HG02763 (cell line): ENCODE measurements around the gene GDF11.

ENCODE experiments used
- ATAC-seq: cut with Tn5 transposase; IDR thresholded peaks from one replicate; pipeline ENCODE4 v1.9.1; 2021; ENCODE audit warnings: mild to moderate bottlenecking, moderate library complexity; ENCODE audit not compliant: unreplicated experiment

GDF11 gene

DNA sequence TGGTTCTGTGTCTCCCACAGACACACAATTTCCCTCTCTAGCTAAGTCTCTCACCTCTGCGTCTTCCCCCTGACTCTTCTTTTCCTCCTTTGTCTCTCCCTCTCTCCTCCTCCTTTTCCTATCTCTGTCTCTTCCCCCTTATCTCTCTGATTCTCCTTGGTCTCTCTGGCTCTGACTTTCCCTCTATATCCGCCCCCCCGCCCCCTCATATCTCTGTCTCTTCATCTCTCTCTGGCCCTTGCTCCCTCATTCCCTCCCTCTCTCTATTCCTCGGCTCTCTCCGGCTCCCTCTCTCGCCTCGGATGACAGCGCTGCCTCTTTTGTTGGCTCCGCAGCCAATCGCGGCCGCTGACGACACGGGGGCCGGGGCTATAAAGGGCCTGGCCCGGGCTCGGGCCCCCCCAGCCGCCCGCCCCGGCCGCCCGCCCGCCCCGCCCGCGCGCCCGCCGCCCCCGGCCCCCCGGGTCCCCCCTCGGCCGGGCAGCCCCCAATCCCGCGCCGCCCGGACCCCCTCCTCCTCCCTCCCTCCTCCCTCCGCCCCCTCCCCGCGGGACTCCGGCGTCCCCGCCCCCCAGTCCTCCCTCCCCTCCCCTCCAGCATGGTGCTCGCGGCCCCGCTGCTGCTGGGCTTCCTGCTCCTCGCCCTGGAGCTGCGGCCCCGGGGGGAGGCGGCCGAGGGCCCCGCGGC, at the start of gene GDF11:
GDF11 (plus strand) TSS at position 404 of the 687 bp plus-strand sequence; CDS start at position 599, 195 bp downstream.
- ATAC-seq: peak; percentile 20

DNA sequence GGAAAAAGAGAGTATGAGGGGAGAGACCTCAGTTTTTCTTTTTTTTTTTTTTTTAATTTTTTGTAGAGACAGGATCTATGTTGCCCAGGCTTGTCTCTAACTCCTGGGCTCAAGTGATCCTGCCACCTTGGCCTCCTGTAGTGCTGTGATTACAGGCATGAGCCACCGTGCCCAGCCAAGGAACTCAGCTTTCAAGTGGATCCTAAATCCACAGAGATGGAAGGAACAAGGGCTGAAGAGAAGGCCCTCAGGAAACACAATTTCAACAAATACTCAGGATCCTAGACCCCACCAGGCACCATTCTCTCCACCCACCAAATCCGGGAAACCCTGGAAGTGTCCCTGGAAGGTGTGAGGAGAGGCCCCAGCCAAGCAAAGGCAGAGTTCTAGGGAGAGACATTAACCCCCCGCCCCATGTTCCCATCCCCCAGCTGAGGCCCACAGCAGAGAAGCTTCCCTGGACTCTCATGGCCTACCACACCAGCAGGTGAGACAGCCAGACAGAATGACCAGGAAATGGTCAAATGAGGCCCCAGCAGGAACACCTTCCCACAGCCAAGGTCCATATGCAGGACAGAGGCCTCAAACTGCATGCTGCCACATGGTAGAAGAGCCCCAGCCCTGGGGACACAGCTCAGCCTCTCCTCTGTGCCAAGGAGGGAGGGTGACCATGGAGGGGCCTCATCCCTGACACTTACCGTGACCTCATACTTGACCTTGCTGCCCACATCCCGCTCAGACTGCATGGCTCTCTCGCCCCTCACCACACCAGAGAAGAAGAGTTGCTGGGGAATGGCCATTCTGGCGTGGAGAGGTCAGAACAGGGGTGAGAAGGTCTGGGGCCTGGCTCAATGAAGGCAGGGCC, 49.4 kb upstream of the GDF11 start:
- no peak for ATAC-seq

DNA sequence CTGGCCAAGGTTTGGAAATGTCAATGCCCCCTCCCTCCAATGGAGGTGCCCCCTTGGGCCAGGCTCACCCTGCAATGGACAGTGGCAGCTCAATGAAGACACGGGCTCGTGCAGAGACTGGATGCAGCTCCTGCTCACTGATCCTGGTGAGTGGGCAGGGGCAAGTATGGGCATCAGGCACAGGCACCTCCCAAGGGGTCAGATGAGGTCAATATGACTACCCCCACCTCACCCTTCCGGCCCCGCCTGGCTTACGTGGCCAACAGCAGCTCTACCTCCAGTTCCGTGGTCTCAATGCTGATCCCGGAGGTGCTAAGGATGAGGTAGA, 48.8 kb upstream of the GDF11 start:
- no peak for ATAC-seq

DNA sequence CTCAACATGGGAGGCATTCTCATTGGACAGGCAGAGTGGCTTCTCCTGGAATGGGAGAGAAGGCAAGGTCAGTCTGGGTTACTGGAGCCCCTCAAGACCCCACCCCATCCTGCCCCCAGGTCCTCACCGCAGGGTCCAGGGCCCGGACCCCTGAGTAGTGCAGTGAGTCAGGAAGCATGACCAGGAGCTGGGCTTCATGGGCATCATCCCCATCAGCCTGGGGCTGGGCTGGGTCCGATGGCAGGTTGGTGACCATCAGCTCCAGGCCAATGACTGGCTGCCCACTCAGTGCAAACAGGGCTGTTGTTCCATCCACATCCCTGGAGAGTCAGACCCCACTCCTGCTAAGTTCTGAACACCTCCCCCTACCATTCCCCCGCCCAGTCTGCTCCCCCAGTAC, 48.3 kb upstream of the GDF11 start:
- ATAC-seq: no peak

DNA sequence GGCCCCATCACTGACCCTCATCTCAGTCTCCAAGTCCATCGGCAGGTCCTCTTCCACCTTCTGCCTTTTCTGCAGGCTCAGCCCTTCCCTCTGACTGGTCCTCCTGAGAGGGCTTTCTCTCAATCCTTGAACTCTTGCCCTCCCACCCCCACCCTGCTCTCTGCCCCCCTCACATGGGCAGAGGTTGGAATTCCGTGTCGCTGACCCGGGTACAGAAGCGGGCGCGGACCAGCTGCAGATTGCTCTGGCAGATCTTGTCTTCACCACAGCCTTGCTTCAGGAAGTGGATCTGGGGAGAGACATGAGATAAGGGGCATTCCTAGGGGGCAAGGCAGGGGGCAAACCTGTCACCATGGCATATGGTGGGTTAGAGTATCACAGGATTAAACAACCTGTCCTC, 47.6 kb upstream of the GDF11 start:
- no peak for ATAC-seq

DNA sequence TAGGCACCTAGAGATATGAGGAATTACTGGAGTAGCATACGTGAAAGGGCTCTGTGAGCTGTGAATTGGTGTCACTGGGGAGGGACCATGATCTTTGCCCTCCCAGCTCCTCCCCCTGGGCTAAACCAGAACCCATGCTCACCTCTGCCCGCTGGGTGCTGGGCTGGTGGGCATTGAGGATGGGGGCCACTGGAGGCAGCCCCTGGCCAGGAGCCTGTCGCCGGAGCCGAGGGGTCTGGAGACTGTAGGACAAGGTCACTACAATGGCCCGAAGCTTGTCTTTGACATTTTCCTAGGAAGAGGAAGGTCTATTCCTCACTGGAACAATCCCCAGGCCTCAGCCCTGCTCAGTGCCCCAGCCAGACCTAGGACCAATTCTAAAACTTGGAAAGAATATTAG, 46.8 kb upstream of the GDF11 start:
- ATAC-seq: no peak

DNA sequence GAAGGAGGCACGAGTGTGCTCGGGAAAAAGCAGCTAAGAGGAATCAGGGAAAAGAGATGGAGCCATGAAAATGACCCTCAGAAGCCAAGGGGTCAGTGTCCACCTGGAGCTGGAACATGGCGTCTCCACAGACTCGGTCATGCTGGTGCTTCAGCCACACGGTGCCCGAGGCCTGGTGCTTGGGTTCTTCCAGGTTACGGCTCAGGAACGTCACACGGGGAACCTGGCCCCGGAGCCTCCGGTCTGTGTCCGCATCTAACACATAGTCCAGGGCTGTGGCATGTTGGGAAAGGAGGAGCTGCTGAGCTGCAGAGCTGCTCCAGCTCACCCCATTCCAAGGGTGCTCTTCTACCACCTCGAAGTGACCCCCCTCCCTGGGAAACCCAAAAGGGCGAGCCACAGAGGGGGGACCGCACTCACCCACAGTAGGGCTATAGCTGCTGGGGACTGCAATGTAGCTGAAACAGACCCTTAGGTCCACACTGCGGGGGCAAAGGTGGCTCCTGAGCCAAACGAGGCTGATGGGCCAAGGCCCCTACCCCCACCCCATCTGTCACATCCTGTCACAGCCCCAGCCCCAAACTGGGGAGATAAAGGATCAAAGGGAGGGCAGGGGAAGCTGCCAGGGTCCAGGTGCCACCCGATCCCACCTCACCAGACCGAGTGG, 46.0 kb upstream of the GDF11 start:
- ATAC-seq: no peak

DNA sequence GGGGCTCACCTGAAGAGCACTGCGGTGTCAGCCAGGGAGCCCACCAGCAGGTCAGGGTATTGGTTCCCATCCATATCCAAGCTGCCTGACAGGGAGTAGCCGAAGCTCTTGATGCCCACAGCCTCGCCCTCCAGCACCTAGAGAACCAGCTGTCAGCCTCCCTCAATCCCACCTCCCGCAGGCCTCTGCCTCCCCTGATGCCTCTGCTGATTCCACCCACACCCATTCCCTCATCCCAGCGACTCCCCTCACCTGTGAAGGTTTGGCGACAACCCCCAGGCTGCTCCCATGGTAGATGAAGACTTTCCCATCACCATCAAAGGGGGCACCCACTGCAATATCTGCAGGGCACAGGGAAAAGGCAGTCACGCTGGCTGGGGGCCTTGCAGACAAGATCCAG, 45.2 kb upstream of the GDF11 start:
- no peak for ATAC-seq

DNA sequence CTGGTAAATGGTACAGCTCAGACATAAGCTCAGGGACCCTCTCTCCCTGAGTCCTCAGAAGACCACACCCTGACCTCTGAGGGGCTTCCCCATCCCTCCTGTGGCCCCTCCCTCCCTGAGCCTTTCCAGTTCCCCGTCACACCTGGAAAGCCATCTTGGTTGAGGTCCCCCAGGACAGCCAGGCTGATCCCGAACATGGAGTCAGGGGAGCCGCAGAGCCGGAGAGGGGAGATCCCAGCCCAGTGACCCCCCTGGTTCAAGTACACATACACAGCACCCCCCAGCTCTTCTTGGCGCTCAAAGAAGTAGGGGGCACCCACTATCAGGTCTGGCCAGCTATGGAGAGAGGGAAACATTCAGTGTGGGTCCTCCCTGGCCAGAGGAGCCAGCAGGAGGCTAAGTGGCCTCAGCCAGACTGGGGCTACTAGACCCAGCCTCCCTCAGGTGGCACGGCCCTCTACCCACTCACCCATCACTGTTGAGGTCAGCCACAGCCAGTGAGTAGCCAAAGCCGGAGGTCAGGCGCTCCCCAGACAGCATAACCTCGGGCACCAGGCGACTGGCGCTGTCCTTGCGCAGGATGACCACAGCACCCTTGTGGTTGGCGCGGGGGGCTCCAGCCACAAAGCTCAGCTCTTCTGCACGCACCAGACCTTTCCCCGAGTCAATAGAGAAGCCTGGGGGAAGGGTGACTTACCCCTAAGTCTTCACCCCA, 44.5 kb upstream of the GDF11 start:
- ATAC-seq: no peak

DNA sequence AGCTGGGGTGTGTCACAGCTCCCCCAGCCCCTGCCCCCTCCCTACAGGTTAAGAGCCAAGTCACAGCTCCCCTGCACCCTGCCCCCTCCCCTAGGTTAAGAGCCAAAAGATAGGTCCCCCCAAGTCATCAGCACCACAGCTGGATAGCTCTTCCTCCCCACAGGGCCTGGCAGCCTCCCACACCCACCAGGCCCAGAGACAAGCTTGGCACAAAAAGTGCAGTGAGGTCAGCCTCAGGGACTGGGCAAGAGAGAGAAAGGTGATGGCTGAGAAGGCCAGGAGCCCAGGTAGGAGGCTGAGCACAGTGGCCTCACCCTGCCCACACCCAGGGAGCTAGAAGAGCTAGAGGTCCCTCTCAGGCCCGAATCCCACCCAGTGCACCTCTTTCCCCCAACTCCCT, 44.0 kb upstream of the GDF11 start:
- ATAC-seq: no peak

DNA sequence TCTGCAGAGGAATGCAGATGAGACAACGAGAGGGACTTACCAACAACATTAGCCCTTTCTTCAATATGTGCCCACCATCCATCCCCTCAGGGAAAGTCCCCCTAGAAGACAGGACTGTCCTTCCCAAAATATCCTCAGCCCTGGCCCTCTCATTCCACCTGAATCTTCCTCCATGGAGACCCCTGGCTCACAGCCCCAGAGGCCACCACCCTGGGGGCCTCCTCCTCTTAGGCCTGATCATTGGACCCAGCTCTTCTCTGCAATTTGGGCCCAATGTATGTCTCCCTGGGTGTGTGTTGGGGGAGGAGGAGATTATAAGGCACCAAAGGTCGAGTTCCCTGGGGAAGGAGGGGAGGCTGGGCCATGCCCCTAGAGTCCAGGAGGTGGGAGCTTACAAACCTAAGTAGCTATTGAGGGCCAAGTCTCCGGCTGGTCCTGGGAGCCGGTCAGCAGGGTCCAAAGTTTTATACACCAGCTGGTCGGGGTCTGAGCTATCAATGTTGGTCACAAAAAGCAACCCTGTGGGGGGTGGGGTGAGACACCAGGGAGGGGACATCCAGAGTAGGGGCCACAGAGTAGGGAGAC, 43.4 kb upstream of the GDF11 start:
- no peak for ATAC-seq

DNA sequence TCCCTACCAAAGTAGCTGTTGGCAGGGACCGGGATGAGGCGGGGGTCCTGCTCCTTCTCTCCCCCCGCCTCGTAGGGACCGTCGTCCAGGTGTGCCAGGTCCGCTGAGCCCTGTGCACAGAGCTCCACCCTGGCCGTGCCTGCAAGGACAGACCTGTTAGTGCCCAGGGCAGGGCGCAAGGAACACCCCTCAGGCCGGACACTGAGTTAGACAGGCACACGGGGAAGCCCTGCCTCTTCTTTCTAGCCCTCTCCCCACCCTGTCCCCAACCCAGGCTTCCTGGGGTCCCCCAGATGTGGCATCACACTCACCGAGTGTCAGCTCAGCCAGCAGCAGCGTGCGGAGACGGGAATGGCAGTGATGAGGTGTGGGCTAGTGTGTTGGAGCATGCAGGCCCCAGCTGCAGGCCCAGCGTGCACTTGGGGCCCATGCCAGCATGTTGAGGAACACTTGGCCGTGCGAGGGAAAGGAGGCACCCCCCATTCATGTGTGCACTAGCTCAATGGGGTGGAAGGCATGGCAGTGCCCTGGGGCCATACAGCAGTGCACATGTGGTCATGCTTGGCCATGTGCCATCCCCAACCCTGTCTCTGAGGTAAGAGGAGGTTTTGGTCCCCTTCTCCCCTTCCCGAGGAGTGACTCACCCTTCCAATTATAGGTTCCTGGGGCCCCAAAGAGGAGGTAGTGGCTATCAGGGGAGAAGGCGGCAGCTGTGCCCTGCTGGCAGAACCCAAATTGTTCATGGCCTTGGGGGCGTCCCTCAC, 42.5 kb upstream of the GDF11 start:
- no peak for ATAC-seq

DNA sequence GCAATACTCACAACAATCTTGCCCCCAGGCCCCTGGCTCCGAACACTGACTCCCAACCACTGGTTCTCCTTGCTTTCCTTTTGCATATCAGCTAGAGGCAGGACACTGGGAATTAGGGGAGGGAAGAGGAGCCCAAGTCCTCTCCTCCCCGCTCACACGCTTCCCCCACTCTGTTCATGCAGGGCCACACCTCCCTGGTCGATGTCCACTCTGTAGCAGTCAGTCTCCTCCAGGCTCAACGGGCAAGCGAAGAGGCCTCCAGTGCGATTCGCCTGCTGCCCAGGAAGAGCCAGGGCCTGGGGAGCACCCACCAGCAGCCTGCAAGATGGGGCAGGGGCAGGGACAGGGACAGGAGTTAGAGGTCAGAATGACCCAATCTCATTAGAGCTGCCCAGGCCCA, 40.1 kb upstream of the GDF11 start:
- ATAC-seq: no peak

DNA sequence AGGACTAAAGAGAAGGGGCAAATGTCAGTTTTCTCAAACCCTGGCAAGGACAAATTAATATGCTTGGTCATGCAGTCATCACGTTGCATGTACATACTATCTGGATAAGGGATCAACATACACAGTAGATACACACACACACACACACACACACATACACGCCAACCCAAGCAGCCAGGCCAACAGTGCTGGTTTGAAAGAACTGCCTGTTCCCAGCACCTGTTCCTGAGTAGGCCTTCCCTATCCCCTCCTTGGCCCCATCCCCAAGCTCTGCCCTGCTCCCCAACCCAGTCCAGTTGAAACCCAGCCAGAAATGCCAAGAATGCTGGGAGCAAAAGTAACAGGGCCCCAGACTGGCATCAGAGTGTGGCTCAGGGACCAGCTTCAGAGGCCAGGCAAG, 39.6 kb upstream of the GDF11 start:
- no peak for ATAC-seq

DNA sequence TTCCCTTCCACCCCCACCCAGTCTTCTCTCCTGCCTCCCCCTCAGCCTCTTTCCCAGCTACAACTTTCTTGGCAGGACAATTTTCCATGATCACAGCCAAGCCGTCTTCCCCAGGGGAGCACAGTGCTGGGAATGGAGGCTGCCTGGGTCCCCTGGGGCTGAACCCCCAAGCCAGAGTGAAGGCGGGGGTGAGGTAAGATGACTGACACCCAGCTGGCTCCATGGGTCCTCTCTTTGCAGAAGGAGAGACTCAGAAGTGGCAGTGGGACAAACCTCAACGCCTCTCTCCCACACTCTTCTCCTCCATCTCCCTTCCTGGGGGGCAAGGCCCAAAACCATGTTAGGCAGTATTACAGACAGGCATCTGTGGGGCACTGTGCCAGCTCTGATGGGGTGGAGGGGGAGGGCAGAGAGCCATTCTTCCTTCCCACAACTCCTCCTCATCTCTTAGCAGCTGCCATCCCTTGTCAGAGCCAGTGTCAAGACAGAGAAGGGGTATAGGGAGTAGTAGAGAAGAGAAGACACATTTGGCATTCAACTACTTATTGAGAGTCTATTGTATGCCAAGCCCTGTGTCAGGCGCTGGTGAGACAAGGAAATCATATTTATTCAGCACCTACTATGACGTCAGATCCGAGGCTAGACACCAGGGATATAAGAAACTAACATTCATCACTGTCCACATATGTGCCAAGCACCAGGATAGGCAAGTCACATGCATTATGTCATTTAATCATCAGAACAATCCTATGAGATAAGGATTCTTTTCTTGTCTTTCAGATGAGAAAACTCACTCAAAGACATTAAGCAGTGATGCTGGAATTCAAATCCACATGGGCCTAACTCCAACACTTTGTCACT, 38.8 kb upstream of the GDF11 start:
- ATAC-seq: no peak

DNA sequence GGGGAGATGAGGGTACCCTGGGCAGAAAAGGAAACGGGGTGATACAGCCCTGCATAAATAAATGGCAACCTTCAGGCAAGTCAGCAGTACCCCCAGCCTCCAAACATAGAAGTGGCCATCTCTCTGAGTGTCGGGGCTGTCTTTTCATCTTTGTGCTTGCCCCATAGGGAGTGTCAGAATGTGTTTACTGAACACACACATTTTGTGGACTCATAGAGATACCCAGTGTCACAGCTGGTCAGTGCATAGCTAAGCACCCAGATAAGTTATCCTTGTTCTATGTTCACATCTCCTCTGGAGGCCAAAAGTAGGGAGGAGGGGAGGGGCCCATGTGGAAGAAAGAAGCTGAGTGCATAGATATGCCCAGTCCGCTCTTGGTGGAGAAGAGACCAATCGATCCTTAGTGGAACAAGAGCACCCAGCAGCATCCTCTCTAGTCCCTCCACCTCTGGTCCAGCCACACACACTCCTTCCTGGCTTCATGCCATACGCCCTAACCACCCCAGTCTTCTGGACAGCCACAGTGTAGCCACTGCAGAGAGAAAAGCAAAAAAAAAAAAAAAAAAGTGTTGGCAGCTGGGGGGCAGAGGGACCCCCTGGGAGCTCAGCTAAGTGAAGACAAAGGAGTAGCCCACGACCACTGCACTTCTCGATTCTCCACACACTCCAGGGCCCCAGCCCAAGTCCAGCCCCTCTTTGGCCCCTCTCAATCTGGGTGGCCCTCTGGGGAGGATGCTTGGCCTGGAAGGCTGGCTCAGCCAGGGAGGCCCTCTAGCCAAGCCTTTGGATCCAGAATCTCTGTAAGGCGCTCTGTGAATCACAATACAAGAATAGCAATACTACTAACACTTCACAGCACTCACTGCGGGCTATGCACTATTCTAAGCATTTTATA, 37.9 kb upstream of the GDF11 start:
- no peak for ATAC-seq

DNA sequence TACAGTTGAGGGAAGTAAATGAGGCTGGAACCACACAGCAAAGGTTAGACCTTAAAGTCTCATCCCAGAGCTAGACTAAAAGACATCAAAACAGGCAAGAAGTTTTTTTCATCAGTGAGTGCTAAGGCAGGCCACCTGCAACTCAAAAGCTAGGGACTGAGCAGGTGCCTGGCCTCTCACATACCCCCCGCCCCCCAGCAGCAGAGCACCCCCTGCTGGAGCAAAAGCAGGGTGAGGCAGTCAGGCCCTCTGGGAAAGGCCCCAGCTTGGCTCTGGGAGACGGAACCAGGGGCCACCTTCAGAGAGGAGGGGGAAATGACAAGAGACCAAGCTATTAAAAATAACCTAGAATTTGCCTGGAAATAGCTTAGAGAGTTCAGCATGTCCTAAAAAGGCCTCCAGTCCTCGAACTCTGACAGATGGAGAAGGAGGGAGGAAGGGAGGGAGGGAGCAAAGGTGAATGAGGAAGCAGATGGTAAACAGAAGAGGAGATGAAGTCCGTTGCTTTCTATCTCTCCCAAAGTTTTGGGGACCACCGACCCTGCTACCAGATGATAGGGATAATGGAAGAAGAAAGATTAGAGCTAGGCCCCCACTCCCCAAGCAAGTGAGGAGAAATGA, 37.0 kb upstream of the GDF11 start:
- ATAC-seq: no peak
